Esophagus muscularis mucosa (tissue), 4 donors: ENCODE data around the gene WBP1L. TPM values are rescaled to one million over a fixed set of nuclear protein-coding genes. Genes with fewer than 3 reads are reported as not detected.
"Not testable (repeated sequence)": the region's sequence is repeated elsewhere in the genome, so short reads cannot be mapped to it uniquely, and the experiment has no call there.

ENCODE experiments used
- DNase-seq: peaks from one replicate; pipeline ENCODE4 v3.0.0-alpha.2; 2017; ENCODE audit errors: extremely low spot score
- H3K27ac ChIP-seq, 4 donors: fragments of 200-600 bp; sonication (generic); replicated peaks in 1 of 4; 1 replicate in 3 of 4; 2 replicates in 1 of 4; pipeline ENCODE4 v1.5.1; 2016 to 2019; ENCODE audit warnings: mild to moderate bottlenecking in 1 of 4
- H3K27me3 ChIP-seq, 4 donors: fragments of 200-600 bp; sonication (generic); one replicate each; pipeline versions ENCODE4 v1.5.1 to v1.6.0; 2016 to 2019
- H3K36me3 ChIP-seq, 4 donors: fragments of 200-600 bp; sonication (generic); one replicate each; pipeline ENCODE4 v1.5.1; 2016 to 2019
- H3K4me1 ChIP-seq, 4 donors: fragments of 200-600 bp; sonication (generic); one replicate each; pipeline ENCODE4 v1.5.1; 2016 to 2019
- H3K4me3 ChIP-seq, 4 donors: fragments of 200-600 bp; sonication (generic); 1 replicate in 2 of 4; 2 replicates in 2 of 4; pipeline ENCODE4 v1.5.1; 2016 to 2019; ENCODE audit warnings: mild to moderate bottlenecking in 4 of 4, moderate library complexity in 1 of 4
- H3K9me3 ChIP-seq, 4 donors: fragments of 200-600 bp; sonication (generic); 1 replicate in 3 of 4; 2 replicates in 1 of 4; pipeline ENCODE4 v1.5.1; 2016 to 2019
- EP300 ChIP-seq: sonication (generic); formaldehyde crosslinking; IDR thresholded peaks from one replicate; pipeline ENCODE4 v1.6.1; 2017; ENCODE audit warnings: antibody characterized with exemption
- POLR2A ChIP-seq: fragments of 450-650 bp; IDR thresholded peaks from one replicate; pipeline ENCODE4 v1.6.1; 2017; ENCODE audit warnings: antibody characterized with exemption, moderate library complexity, mild to moderate bottlenecking, low read depth
- POLR2AphosphoS5 ChIP-seq, 2 donors: sonication (generic); formaldehyde crosslinking; IDR thresholded peaks; one replicate each; pipeline ENCODE4 v1.6.1; 2017; ENCODE audit warnings: antibody characterized with exemption in 2 of 2
- WGBS: methylation state at CpG from one replicate; pipeline ENCODE4 v1.1.5; 2018; 5-methylcytosine and 5-hydroxymethylcytosine counted together
- intact Hi-C: fragments of 100-400 bp; cut with DNase I; formaldehyde crosslinking; loops from one replicate; pipeline ENCODE4 v1.15.1; 2023
- total RNA-seq, 4 donors: library from RNA; depleted of rRNA; stranded (reverse); fragments of >200 nt; gene quantifications; one replicate each; pipeline versions ENCODE4 v1.1.0 to v1.2.1, GENCODE V29; 2016
- TF ChIP-seq, protein P1 (sequence below), 3 experiments: fragments of 200-600 bp in 2 of 3; fragments of 450-650 bp in 1 of 3; sonication (generic) in 2 of 3; IDR thresholded peaks; one replicate each; pipeline ENCODE4 v1.5.1; 2017 to 2019; ENCODE audit warnings: antibody characterized with exemption in 3 of 3, mild to moderate bottlenecking in 2 of 3, moderate library complexity in 1 of 3

The WBP1L gene
- total RNA-seq, 4 donors from 2014 or later: 88.5 to 147 (median 112) TPM

DNA sequence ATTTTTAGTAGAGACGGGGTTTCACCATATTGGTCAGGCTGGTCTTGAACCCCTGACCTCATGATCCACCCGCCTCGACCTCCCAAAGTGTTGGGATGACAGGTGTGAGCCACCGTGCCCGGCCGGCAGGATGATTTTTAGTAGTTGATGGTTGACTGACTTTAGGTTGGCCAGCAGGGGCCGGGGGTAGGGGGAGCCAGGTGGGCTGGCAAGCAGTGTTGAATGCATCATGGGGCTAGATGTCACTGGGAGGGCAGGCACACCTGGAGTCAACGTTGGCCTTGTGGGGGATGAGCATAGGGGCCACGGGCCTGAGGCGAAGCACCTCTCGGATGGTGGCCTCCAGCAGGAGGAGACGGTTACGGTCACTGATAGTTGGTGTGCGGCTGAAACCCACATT is 88.5 kb downstream of the WBP1L start:
- Histone ChIP-seq H3K36me3 (peaks cover 0 to 9% (median 0%) of the 10 kb centered on the region in 4 donors), H3K9me3 (no peaks in the 10 kb centered on the region), H3K4me1 (peaks cover 4 to 11% (median 8%) of the 10 kb centered on the region in 4 donors), H3K27me3 (no peaks in the 10 kb centered on the region), H3K27ac (no peak overlapping the region), H3K4me3 (no peak overlapping the region)
- intact Hi-C loops: loop anchor here (10.0 kb wide), 1 partner anchor 233 kb away; no protein-coding TSS in a partner anchor
- WGBS: 87% methylated on average over 9 of the region's 14 CpGs
- TF ChIP-seq, protein P1, sequence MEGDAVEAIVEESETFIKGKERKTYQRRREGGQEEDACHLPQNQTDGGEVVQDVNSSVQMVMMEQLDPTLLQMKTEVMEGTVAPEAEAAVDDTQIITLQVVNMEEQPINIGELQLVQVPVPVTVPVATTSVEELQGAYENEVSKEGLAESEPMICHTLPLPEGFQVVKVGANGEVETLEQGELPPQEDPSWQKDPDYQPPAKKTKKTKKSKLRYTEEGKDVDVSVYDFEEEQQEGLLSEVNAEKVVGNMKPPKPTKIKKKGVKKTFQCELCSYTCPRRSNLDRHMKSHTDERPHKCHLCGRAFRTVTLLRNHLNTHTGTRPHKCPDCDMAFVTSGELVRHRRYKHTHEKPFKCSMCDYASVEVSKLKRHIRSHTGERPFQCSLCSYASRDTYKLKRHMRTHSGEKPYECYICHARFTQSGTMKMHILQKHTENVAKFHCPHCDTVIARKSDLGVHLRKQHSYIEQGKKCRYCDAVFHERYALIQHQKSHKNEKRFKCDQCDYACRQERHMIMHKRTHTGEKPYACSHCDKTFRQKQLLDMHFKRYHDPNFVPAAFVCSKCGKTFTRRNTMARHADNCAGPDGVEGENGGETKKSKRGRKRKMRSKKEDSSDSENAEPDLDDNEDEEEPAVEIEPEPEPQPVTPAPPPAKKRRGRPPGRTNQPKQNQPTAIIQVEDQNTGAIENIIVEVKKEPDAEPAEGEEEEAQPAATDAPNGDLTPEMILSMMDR (IDR thresholded peaks at IDR 0.05): no peak
- no peak for TF ChIP-seq EP300
- no peak for TF ChIP-seq POLR2A
- no peak for DNase-seq

DNA sequence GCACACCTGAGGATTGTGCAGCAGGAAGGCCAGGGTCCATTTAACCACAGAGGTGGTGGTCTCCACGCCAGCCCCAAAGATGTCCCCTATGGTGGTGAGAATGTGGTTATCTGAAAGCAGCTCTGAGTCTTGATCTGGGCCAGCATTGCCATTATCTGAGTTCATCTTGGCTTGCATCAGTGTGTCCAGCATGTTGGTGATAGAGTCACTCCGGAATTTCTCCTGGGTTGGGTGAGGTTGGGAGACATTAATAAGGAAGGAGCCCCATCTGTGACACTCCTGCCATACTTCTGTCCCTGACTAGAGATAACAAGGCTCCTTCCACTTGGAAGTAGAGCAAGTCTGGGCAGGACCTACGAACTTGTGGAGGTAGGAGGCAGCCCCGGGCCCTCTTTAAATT is 89.2 kb downstream of the WBP1L start:
- Histone ChIP-seq H3K4me3 (no peak overlapping the region), H3K9me3 (no peaks in the 10 kb centered on the region), H3K4me1 (peaks cover 4 to 11% (median 8%) of the 10 kb centered on the region in 4 donors), H3K27me3 (no peaks in the 10 kb centered on the region), H3K27ac (no peak overlapping the region), H3K36me3 (peaks cover 0 to 9% (median 0%) of the 10 kb centered on the region in 4 donors)
- no peak for TF ChIP-seq EP300
- intact Hi-C loops: loop anchor here (10.0 kb wide), 1 partner anchor 232 kb away; no protein-coding TSS in a partner anchor
- no peak for DNase-seq
- 100% methylated on average over 3 of the region's 4 CpGs for WGBS

DNA sequence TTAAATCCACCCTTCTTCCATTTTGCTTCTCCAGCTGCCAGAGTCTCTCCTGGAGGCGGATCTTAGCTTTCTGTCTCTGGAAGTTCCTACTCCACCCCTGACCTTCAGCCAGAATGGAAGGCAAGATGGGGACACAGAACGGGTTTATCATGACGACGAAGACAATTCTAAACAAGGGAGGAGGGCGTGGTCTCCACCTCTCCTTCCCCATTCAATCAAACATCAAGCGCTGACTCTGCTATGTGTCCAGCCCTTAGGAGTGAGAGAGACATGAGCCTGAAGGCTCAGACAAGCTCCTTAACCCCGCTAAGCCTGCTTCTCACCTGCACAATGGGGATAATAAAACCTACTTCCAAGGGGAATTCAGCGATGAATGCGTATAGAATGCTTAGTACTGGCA is 90.4 kb downstream of the WBP1L start:
- DNase-seq: no peak
- H3K36me3 ChIP-seq: peaks cover 0 to 6% (median 0%) of the 10 kb centered on the region in 4 donors
- TF ChIP-seq POLR2A: no peak
- TF ChIP-seq EP300: no peak
- TF ChIP-seq, protein P1 (IDR thresholded peaks at IDR 0.05): no peak
- no peak for TF ChIP-seq POLR2AphosphoS5 (IDR thresholded peaks at IDR 0.05)
- H3K9me3 ChIP-seq: no peaks in the 10 kb centered on the region
- H3K27ac ChIP-seq: no peak overlapping the region
- H3K4me1 ChIP-seq: peaks cover 4 to 11% (median 8%) of the 10 kb centered on the region in 4 donors
- no peaks in the 10 kb centered on the region for H3K27me3 ChIP-seq
- 52% methylated on average over 9 of the region's 9 CpGs for WGBS
- intact Hi-C loops: loop anchor here (2.0 to 10.0 kb wide), 2 partner anchors 67 to 231 kb away; no protein-coding TSS in a partner anchor
- H3K4me3 ChIP-seq: no peak overlapping the region

DNA sequence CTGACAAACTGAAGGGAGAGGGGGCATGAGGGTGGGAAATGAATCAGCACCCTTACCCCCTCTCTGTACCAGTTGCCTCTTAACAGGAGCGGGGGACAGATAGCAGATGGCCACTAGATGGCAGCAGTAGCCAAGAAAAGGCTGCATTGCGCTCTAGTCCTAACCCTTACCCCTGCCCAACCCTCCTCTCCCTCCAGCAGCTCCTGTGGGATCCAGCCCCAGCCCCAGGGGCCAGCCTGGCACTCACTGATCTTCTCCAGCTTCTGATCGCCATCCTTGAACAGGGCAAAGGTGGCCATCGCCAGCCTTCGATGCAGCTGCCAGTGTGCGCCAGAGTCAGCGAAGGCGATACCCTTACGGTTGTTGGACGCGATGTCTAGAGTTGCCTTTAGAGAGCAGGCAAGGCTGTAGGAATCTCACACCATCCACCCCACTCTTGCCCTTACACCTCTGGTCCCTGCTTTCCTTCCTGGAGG is 91.3 kb downstream of the WBP1L start:
- Histone ChIP-seq H3K27me3 (no peaks in the 10 kb centered on the region), H3K9me3 (no peaks in the 10 kb centered on the region), H3K36me3 (peaks cover 0 to 6% (median 0%) of the 10 kb centered on the region in 4 donors), H3K4me3 (no peak overlapping the region), H3K4me1 (peaks cover 4 to 11% (median 8%) of the 10 kb centered on the region in 4 donors), H3K27ac (no peak overlapping the region)
- TF ChIP-seq, protein P1 (IDR thresholded peaks at IDR 0.05): peak; percentile 83 to 86 (median 85)
- TF ChIP-seq EP300: no peak
- peak in 1 of 2 donors; percentile 12 for TF ChIP-seq POLR2AphosphoS5 (IDR thresholded peaks at IDR 0.05)
- DNase-seq: no peak
- intact Hi-C loops: loop anchor here (2.0 to 10.0 kb wide), 3 partner anchors 66 to 230 kb away; no protein-coding TSS in a partner anchor
- WGBS: 78% methylated on average over 10 of the region's 11 CpGs

DNA sequence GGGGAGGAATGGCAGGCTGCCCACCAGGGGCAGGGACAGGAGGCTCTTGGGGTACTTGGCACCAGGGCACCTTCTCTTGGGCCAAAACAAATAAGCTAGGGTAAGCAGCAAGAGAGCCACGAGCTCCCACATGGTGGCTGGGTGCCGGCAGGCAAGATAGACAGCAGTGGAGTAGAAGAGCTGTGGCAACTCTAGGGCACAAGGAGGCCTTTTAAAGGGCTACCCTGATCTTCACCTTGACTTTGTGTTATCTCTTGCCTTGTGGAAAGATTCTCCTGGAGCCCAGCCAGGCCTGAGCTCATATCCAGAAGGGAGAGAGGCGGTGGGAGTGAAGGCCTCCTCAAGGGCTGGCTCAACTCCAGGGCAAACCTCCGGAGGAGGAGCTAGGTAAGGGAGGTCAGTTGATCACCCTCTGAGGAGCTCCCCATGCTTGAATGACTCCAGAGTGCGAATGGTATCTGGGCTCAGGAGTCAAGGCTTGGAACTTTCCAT is 93.5 kb downstream of the WBP1L start, which contains the start of gene CYP17A1:
CYP17A1 (minus strand) TSS at position 184 of the 492 bp plus-strand sequence; CDS start at position 132, 52 bp downstream.
- no peak within 1 kb of the TSS for H3K4me3 ChIP-seq
- peaks cover 4 to 11% (median 8%) of the 10 kb centered on the region in 4 donors for H3K4me1 ChIP-seq
- intact Hi-C loops: loop anchor here (5.0 to 10.0 kb wide), 2 partner anchors 110 to 228 kb away; no protein-coding TSS in a partner anchor
- no peak for DNase-seq
- H3K36me3 ChIP-seq: peaks cover 0 to 6% (median 0%) of the 10 kb centered on the region in 4 donors
- no peaks in the 10 kb centered on the region for H3K9me3 ChIP-seq
- 53% methylated on average over 5 of the region's 5 CpGs for WGBS
- TF ChIP-seq, protein P1 (IDR thresholded peaks at IDR 0.05): no peak
- TF ChIP-seq EP300: no peak
- TF ChIP-seq POLR2AphosphoS5 (IDR thresholded peaks at IDR 0.05): no peak
- TF ChIP-seq POLR2A: no peak
- H3K27ac ChIP-seq: no peak within 1 kb of the TSS
- no peaks in the 10 kb centered on the region for H3K27me3 ChIP-seq

DNA sequence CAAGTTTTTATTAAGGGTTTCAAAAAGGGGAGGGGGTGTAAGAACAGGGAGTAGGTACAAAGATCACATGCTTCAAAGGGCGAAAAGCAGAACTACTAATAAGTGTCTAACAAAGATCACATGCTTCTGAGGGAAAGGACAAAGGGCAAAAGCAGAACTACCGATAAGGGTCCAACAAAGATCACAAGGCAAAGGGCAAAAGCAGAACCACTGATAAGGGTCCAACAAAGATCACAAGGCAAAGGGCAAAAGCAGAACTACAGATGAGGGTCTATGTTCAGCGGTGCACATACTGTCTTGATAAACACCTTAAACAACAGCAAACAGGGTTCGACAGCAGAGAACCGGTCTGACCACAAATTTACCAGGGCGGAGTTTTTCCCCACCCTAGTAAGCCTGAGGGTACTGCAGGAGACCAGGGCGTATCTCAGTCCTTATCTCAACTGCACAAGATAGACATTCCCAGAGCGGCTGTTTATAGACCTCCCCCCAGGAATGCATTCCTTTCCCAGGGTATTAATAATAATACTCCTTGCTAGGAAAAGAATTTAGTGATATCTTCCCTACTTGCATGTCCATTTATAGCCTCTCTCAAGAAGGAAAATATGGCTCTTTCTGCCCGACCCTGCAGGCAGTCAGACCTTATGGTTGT is 94.7 kb downstream of the WBP1L start:
- H3K27ac ChIP-seq, H3K36me3 ChIP-seq, H3K9me3 ChIP-seq, H3K27me3 ChIP-seq, H3K4me3 ChIP-seq, DNase-seq: not testable (repeated sequence)
- peaks cover 4 to 11% (median 8%) of the 10 kb centered on the region in 4 donors for H3K4me1 ChIP-seq
- intact Hi-C loops: loop anchor here (5.0 to 10.0 kb wide), 2 partner anchors 111 to 226 kb away; no protein-coding TSS in a partner anchor
- WGBS: 91% methylated on average over 9 of the region's 9 CpGs
